Measurements from ENCODE around the gene USP17L26. TPM values are rescaled to one million over a fixed set of nuclear protein-coding genes. Genes with fewer than 3 reads are reported as not detected.
"Not testable (repeated sequence)": the region's sequence is repeated elsewhere in the genome, so short reads cannot be mapped to it uniquely, and the experiment has no call there.

USP17L26 gene
- total and polyA plus RNA-seq, 2 of the 8 experiments (the other 6 are each of a cell fraction or from before 2014, with no cell fraction given) = not detected

DNA sequence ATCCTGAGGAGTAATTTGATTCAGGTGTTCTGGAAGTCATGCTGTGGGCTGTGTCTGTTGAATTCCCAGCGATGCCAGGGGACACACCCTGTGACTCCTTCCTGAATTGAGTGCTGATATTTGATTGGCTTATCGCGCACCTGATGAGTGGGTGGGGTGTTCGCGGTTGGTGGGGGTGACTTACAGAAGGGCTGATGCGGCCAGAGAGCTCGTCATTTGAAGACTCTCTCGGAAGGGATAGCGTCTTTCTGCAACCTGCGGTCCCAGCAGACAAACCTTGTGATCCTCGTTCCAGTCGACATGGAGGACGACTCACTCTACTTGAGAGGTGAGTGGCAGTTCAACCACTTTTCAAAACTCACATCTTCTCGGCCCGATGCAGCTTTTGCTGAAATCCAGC lies 4.8 kb upstream of the USP17L26 start, which contains the start of gene USP17L25:
TSS of gene USP17L25 (plus strand) at position 301 of the 400 bp plus-strand sequence. CDS start at position 301, 0 bp downstream.
- H3K36me3 ChIP-seq (ENCODE audit: control insufficient read depth in 2 of 4, insufficient read depth in 4 of 4, low read length in 3 of 4); FAIRE-seq; H2AFZ ChIP-seq (ENCODE audit: low read length); H4K91ac ChIP-seq (replicated peaks; ENCODE audit: insufficient read length, low read length); H3K79me2 ChIP-seq (ENCODE audit: control insufficient read depth in 1 of 2, insufficient read depth in 2 of 2, low read length in 2 of 2); H3K4ac ChIP-seq (replicated peaks; ENCODE audit: insufficient read length, low read depth, low read length); H3K56ac ChIP-seq (replicated peaks; ENCODE audit: insufficient read length, low read depth, low read length); H3K23me2 ChIP-seq (ENCODE audit: low read depth, low read length); H2BK5ac ChIP-seq (ENCODE audit: low read depth, low read length); DNase-seq (ENCODE audit: low read depth in 1 of 2, low spot score in 2 of 2); H4K8ac ChIP-seq (ENCODE audit: extremely low read depth, insufficient read depth, low read length); H4K20me1 ChIP-seq (replicated peaks in 1 of 2; ENCODE audit: control insufficient read depth in 1 of 2, insufficient read depth in 2 of 2, low read length in 2 of 2); H2BK120ac ChIP-seq (replicated peaks; ENCODE audit: low read depth, low read length); H3K14ac ChIP-seq (ENCODE audit: insufficient read length); POLR2A ChIA-PET (ENCODE audit: partially characterized antibody); H2BK20ac ChIP-seq (ENCODE audit: low read length); CTCF ChIA-PET (ENCODE audit: partially characterized antibody); H3K9me3 ChIP-seq (ENCODE audit: insufficient read depth in 2 of 2, low read depth in 1 of 2, low read length in 1 of 2); H3K27ac ChIP-seq (ENCODE audit: low read depth, low read length); H2BK12ac ChIP-seq (ENCODE audit: low read depth, low read length); H3K4me3 ChIP-seq (ENCODE audit: extremely low read depth in 1 of 4, insufficient read depth in 2 of 4, low read depth in 3 of 4, low read length in 4 of 4); H2BK15ac ChIP-seq (ENCODE audit: low read length); H3K79me1 ChIP-seq (ENCODE audit: low read depth, low read length); H3K4me2 ChIP-seq (ENCODE audit: insufficient read depth in 1 of 2, low read depth in 2 of 2, low read length in 2 of 2); H3K23ac ChIP-seq (ENCODE audit: insufficient read length); H2AK5ac ChIP-seq (ENCODE audit: low read depth, low read length); H3K9ac ChIP-seq (replicated peaks in 1 of 4; ENCODE audit: extremely low read depth in 1 of 4, low read depth in 3 of 4, low read length in 3 of 4); H3K18ac ChIP-seq (ENCODE audit: extremely low read depth, low read length); H3K4me1 ChIP-seq (replicated peaks in 1 of 4; ENCODE audit: control insufficient read depth in 3 of 4, insufficient read depth in 4 of 4, low read length in 3 of 4); H3K27me3 ChIP-seq (replicated peaks in 1 of 4; ENCODE audit: control insufficient read depth in 3 of 4, extremely low read depth in 1 of 4, insufficient read depth in 3 of 4, low read length in 3 of 4); H4K5ac ChIP-seq (ENCODE audit: insufficient read length, low read depth, low read length): not testable (repeated sequence)
- WGBS, 2 experiments (ENCODE audit: extremely low coverage in 1 of 2, insufficient coverage in 1 of 2, insufficient read length in 1 of 2, insufficient replicate concordance in 2 of 2, low coverage in 1 of 2, low lambda C conversion rate in 2 of 2, missing lambda C conversion rate in 1 of 2) = no CpG with 5 or more reads among the region's 15 CpGs

DNA sequence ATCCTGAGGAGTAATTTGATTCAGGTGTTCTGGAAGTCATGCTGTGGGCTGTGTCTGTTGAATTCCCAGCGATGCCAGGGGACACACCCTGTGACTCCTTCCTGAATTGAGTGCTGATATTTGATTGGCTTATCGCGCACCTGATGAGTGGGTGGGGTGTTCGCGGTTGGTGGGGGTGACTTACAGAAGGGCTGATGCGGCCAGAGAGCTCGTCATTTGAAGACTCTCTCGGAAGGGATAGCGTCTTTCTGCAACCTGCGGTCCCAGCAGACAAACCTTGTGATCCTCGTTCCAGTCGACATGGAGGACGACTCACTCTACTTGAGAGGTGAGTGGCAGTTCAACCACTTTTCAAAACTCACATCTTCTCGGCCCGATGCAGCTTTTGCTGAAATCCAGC lies 4.6 kb downstream of the USP17L26 start, which contains the start of gene USP17L5:
TSS of gene USP17L5 (plus strand) at position 301 of the 400 bp plus-strand sequence. CDS start at position 301, 0 bp downstream.
- H3K36me3 ChIP-seq (ENCODE audit: control insufficient read depth in 2 of 4, insufficient read depth in 4 of 4, low read length in 3 of 4); H2BK12ac ChIP-seq (ENCODE audit: low read depth, low read length): not testable (repeated sequence)
- WGBS, 2 experiments (ENCODE audit: extremely low coverage in 1 of 2, insufficient coverage in 1 of 2, insufficient read length in 1 of 2, insufficient replicate concordance in 2 of 2, low coverage in 1 of 2, low lambda C conversion rate in 2 of 2, missing lambda C conversion rate in 1 of 2) = no CpG with 5 or more reads among the region's 15 CpGs

More for the DNA sequence above, 4.6 kb downstream of the USP17L26 start, which contains the start of gene USP17L5:
- FAIRE-seq; DNase-seq (ENCODE audit: low read depth in 1 of 2, low spot score in 2 of 2); H3K79me2 ChIP-seq (ENCODE audit: control insufficient read depth in 1 of 2, insufficient read depth in 2 of 2, low read length in 2 of 2); H3K18ac ChIP-seq (ENCODE audit: extremely low read depth, low read length); H3K27me3 ChIP-seq (replicated peaks in 1 of 4; ENCODE audit: control insufficient read depth in 3 of 4, extremely low read depth in 1 of 4, insufficient read depth in 3 of 4, low read length in 3 of 4); H4K5ac ChIP-seq (ENCODE audit: insufficient read length, low read depth, low read length); CTCF ChIA-PET (ENCODE audit: partially characterized antibody); H3K4ac ChIP-seq (replicated peaks; ENCODE audit: insufficient read length, low read depth, low read length); H3K23ac ChIP-seq (ENCODE audit: insufficient read length); H2BK20ac ChIP-seq (ENCODE audit: low read length); POLR2A ChIA-PET (ENCODE audit: partially characterized antibody); H4K20me1 ChIP-seq (replicated peaks in 1 of 2; ENCODE audit: control insufficient read depth in 1 of 2, insufficient read depth in 2 of 2, low read length in 2 of 2); H3K23me2 ChIP-seq (ENCODE audit: low read depth, low read length); H2AFZ ChIP-seq (ENCODE audit: low read length); H3K4me1 ChIP-seq (replicated peaks in 1 of 4; ENCODE audit: control insufficient read depth in 3 of 4, insufficient read depth in 4 of 4, low read length in 3 of 4); H4K8ac ChIP-seq (ENCODE audit: extremely low read depth, insufficient read depth, low read length); H3K14ac ChIP-seq (ENCODE audit: insufficient read length); H3K9ac ChIP-seq (replicated peaks in 1 of 4; ENCODE audit: extremely low read depth in 1 of 4, low read depth in 3 of 4, low read length in 3 of 4); H2BK5ac ChIP-seq (ENCODE audit: low read depth, low read length); H2BK15ac ChIP-seq (ENCODE audit: low read length); H2BK120ac ChIP-seq (replicated peaks; ENCODE audit: low read depth, low read length); H3K4me3 ChIP-seq (ENCODE audit: extremely low read depth in 1 of 4, insufficient read depth in 2 of 4, low read depth in 3 of 4, low read length in 4 of 4); H3K9me3 ChIP-seq (ENCODE audit: insufficient read depth in 2 of 2, low read depth in 1 of 2, low read length in 1 of 2); H3K79me1 ChIP-seq (ENCODE audit: low read depth, low read length); H4K91ac ChIP-seq (replicated peaks; ENCODE audit: insufficient read length, low read length); H3K56ac ChIP-seq (replicated peaks; ENCODE audit: insufficient read length, low read depth, low read length); H3K4me2 ChIP-seq (ENCODE audit: insufficient read depth in 1 of 2, low read depth in 2 of 2, low read length in 2 of 2); H3K27ac ChIP-seq (ENCODE audit: low read depth, low read length); H2AK5ac ChIP-seq (ENCODE audit: low read depth, low read length): not testable (repeated sequence)
